GM21529 (cell line): ENCODE data around the gene RDH5.

Experiments
- ATAC-seq: cut with Tn5 transposase; IDR thresholded peaks from one replicate; pipeline ENCODE4 v1.9.1; 2021; ENCODE audit not compliant: unreplicated experiment

The RDH5 gene

DNA sequence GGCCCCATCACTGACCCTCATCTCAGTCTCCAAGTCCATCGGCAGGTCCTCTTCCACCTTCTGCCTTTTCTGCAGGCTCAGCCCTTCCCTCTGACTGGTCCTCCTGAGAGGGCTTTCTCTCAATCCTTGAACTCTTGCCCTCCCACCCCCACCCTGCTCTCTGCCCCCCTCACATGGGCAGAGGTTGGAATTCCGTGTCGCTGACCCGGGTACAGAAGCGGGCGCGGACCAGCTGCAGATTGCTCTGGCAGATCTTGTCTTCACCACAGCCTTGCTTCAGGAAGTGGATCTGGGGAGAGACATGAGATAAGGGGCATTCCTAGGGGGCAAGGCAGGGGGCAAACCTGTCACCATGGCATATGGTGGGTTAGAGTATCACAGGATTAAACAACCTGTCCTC, 24.8 kb upstream of the RDH5 start:
- ATAC-seq = no peak

DNA sequence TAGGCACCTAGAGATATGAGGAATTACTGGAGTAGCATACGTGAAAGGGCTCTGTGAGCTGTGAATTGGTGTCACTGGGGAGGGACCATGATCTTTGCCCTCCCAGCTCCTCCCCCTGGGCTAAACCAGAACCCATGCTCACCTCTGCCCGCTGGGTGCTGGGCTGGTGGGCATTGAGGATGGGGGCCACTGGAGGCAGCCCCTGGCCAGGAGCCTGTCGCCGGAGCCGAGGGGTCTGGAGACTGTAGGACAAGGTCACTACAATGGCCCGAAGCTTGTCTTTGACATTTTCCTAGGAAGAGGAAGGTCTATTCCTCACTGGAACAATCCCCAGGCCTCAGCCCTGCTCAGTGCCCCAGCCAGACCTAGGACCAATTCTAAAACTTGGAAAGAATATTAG, 24.1 kb upstream of the RDH5 start:
- no peak for ATAC-seq

DNA sequence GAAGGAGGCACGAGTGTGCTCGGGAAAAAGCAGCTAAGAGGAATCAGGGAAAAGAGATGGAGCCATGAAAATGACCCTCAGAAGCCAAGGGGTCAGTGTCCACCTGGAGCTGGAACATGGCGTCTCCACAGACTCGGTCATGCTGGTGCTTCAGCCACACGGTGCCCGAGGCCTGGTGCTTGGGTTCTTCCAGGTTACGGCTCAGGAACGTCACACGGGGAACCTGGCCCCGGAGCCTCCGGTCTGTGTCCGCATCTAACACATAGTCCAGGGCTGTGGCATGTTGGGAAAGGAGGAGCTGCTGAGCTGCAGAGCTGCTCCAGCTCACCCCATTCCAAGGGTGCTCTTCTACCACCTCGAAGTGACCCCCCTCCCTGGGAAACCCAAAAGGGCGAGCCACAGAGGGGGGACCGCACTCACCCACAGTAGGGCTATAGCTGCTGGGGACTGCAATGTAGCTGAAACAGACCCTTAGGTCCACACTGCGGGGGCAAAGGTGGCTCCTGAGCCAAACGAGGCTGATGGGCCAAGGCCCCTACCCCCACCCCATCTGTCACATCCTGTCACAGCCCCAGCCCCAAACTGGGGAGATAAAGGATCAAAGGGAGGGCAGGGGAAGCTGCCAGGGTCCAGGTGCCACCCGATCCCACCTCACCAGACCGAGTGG, 23.3 kb upstream of the RDH5 start:
- no peak for ATAC-seq

DNA sequence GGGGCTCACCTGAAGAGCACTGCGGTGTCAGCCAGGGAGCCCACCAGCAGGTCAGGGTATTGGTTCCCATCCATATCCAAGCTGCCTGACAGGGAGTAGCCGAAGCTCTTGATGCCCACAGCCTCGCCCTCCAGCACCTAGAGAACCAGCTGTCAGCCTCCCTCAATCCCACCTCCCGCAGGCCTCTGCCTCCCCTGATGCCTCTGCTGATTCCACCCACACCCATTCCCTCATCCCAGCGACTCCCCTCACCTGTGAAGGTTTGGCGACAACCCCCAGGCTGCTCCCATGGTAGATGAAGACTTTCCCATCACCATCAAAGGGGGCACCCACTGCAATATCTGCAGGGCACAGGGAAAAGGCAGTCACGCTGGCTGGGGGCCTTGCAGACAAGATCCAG, 22.5 kb upstream of the RDH5 start:
- ATAC-seq = no peak

DNA sequence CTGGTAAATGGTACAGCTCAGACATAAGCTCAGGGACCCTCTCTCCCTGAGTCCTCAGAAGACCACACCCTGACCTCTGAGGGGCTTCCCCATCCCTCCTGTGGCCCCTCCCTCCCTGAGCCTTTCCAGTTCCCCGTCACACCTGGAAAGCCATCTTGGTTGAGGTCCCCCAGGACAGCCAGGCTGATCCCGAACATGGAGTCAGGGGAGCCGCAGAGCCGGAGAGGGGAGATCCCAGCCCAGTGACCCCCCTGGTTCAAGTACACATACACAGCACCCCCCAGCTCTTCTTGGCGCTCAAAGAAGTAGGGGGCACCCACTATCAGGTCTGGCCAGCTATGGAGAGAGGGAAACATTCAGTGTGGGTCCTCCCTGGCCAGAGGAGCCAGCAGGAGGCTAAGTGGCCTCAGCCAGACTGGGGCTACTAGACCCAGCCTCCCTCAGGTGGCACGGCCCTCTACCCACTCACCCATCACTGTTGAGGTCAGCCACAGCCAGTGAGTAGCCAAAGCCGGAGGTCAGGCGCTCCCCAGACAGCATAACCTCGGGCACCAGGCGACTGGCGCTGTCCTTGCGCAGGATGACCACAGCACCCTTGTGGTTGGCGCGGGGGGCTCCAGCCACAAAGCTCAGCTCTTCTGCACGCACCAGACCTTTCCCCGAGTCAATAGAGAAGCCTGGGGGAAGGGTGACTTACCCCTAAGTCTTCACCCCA, 21.8 kb upstream of the RDH5 start:
- no peak for ATAC-seq

DNA sequence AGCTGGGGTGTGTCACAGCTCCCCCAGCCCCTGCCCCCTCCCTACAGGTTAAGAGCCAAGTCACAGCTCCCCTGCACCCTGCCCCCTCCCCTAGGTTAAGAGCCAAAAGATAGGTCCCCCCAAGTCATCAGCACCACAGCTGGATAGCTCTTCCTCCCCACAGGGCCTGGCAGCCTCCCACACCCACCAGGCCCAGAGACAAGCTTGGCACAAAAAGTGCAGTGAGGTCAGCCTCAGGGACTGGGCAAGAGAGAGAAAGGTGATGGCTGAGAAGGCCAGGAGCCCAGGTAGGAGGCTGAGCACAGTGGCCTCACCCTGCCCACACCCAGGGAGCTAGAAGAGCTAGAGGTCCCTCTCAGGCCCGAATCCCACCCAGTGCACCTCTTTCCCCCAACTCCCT, 21.2 kb upstream of the RDH5 start:
- ATAC-seq = no peak

DNA sequence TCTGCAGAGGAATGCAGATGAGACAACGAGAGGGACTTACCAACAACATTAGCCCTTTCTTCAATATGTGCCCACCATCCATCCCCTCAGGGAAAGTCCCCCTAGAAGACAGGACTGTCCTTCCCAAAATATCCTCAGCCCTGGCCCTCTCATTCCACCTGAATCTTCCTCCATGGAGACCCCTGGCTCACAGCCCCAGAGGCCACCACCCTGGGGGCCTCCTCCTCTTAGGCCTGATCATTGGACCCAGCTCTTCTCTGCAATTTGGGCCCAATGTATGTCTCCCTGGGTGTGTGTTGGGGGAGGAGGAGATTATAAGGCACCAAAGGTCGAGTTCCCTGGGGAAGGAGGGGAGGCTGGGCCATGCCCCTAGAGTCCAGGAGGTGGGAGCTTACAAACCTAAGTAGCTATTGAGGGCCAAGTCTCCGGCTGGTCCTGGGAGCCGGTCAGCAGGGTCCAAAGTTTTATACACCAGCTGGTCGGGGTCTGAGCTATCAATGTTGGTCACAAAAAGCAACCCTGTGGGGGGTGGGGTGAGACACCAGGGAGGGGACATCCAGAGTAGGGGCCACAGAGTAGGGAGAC, 20.6 kb upstream of the RDH5 start:
- ATAC-seq = no peak

DNA sequence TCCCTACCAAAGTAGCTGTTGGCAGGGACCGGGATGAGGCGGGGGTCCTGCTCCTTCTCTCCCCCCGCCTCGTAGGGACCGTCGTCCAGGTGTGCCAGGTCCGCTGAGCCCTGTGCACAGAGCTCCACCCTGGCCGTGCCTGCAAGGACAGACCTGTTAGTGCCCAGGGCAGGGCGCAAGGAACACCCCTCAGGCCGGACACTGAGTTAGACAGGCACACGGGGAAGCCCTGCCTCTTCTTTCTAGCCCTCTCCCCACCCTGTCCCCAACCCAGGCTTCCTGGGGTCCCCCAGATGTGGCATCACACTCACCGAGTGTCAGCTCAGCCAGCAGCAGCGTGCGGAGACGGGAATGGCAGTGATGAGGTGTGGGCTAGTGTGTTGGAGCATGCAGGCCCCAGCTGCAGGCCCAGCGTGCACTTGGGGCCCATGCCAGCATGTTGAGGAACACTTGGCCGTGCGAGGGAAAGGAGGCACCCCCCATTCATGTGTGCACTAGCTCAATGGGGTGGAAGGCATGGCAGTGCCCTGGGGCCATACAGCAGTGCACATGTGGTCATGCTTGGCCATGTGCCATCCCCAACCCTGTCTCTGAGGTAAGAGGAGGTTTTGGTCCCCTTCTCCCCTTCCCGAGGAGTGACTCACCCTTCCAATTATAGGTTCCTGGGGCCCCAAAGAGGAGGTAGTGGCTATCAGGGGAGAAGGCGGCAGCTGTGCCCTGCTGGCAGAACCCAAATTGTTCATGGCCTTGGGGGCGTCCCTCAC, 19.8 kb upstream of the RDH5 start:
- no peak for ATAC-seq

DNA sequence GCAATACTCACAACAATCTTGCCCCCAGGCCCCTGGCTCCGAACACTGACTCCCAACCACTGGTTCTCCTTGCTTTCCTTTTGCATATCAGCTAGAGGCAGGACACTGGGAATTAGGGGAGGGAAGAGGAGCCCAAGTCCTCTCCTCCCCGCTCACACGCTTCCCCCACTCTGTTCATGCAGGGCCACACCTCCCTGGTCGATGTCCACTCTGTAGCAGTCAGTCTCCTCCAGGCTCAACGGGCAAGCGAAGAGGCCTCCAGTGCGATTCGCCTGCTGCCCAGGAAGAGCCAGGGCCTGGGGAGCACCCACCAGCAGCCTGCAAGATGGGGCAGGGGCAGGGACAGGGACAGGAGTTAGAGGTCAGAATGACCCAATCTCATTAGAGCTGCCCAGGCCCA, 17.3 kb upstream of the RDH5 start:
- ATAC-seq = no peak

DNA sequence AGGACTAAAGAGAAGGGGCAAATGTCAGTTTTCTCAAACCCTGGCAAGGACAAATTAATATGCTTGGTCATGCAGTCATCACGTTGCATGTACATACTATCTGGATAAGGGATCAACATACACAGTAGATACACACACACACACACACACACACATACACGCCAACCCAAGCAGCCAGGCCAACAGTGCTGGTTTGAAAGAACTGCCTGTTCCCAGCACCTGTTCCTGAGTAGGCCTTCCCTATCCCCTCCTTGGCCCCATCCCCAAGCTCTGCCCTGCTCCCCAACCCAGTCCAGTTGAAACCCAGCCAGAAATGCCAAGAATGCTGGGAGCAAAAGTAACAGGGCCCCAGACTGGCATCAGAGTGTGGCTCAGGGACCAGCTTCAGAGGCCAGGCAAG, 16.9 kb upstream of the RDH5 start:
- ATAC-seq = no peak

DNA sequence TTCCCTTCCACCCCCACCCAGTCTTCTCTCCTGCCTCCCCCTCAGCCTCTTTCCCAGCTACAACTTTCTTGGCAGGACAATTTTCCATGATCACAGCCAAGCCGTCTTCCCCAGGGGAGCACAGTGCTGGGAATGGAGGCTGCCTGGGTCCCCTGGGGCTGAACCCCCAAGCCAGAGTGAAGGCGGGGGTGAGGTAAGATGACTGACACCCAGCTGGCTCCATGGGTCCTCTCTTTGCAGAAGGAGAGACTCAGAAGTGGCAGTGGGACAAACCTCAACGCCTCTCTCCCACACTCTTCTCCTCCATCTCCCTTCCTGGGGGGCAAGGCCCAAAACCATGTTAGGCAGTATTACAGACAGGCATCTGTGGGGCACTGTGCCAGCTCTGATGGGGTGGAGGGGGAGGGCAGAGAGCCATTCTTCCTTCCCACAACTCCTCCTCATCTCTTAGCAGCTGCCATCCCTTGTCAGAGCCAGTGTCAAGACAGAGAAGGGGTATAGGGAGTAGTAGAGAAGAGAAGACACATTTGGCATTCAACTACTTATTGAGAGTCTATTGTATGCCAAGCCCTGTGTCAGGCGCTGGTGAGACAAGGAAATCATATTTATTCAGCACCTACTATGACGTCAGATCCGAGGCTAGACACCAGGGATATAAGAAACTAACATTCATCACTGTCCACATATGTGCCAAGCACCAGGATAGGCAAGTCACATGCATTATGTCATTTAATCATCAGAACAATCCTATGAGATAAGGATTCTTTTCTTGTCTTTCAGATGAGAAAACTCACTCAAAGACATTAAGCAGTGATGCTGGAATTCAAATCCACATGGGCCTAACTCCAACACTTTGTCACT, 16.1 kb upstream of the RDH5 start:
- no peak for ATAC-seq

DNA sequence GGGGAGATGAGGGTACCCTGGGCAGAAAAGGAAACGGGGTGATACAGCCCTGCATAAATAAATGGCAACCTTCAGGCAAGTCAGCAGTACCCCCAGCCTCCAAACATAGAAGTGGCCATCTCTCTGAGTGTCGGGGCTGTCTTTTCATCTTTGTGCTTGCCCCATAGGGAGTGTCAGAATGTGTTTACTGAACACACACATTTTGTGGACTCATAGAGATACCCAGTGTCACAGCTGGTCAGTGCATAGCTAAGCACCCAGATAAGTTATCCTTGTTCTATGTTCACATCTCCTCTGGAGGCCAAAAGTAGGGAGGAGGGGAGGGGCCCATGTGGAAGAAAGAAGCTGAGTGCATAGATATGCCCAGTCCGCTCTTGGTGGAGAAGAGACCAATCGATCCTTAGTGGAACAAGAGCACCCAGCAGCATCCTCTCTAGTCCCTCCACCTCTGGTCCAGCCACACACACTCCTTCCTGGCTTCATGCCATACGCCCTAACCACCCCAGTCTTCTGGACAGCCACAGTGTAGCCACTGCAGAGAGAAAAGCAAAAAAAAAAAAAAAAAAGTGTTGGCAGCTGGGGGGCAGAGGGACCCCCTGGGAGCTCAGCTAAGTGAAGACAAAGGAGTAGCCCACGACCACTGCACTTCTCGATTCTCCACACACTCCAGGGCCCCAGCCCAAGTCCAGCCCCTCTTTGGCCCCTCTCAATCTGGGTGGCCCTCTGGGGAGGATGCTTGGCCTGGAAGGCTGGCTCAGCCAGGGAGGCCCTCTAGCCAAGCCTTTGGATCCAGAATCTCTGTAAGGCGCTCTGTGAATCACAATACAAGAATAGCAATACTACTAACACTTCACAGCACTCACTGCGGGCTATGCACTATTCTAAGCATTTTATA, 15.1 kb upstream of the RDH5 start:
- ATAC-seq = no peak

DNA sequence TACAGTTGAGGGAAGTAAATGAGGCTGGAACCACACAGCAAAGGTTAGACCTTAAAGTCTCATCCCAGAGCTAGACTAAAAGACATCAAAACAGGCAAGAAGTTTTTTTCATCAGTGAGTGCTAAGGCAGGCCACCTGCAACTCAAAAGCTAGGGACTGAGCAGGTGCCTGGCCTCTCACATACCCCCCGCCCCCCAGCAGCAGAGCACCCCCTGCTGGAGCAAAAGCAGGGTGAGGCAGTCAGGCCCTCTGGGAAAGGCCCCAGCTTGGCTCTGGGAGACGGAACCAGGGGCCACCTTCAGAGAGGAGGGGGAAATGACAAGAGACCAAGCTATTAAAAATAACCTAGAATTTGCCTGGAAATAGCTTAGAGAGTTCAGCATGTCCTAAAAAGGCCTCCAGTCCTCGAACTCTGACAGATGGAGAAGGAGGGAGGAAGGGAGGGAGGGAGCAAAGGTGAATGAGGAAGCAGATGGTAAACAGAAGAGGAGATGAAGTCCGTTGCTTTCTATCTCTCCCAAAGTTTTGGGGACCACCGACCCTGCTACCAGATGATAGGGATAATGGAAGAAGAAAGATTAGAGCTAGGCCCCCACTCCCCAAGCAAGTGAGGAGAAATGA, 14.3 kb upstream of the RDH5 start:
- ATAC-seq = no peak

DNA sequence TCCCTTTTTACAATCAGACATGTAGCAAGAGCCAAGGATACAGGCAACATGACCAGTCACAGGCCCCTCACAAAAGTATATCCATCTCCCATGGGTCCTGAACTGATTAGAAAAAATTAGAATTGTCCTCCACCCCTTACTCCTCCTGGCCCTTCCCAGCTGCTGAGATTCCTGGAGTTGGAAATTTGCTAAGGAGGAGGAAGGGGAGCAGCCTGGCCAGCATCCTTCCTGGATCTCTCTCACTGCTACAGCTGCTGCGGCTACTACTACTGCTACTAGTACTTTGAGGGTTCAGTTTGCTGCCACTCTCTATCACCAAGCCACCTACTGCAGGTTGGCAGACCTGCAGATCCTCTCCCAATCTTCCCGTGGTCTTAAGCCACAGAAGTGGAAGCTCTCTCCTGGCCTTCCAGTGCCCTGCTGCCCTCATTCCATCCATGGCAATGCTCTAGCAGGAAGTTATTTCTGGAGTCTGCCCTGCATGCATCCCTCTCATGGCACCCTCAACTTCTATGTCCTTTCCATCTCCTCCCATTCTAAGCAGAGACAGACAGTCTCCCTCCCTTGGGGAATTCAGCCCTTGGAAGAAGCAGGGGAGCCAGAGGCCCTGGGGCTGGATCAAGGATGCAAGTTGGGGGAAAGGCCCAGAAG, 13.5 kb upstream of the RDH5 start:
- ATAC-seq = no peak

DNA sequence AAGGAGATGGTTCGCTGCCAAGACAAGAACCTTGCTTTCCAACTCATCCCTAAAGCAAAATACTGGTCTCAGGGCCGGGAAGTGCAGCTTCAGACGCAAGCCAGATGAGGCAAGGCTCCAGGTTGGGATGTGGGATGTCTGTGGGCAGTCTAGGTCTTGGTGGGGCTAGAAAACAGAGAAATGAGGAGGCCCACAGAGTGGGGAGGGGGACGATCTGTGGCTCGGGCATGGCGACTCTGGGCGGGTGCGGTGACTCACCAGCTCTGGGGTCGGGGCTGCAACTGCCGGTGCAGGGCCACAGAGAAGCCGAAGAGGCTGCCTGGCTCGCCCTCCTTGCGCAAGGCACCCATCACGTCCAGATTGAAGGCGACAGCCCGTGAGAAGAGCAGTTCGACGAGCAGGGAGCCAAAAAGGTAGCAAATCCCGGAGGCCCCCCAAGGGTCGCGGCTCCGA, 12.9 kb upstream of the RDH5 start:
- no peak for ATAC-seq

DNA sequence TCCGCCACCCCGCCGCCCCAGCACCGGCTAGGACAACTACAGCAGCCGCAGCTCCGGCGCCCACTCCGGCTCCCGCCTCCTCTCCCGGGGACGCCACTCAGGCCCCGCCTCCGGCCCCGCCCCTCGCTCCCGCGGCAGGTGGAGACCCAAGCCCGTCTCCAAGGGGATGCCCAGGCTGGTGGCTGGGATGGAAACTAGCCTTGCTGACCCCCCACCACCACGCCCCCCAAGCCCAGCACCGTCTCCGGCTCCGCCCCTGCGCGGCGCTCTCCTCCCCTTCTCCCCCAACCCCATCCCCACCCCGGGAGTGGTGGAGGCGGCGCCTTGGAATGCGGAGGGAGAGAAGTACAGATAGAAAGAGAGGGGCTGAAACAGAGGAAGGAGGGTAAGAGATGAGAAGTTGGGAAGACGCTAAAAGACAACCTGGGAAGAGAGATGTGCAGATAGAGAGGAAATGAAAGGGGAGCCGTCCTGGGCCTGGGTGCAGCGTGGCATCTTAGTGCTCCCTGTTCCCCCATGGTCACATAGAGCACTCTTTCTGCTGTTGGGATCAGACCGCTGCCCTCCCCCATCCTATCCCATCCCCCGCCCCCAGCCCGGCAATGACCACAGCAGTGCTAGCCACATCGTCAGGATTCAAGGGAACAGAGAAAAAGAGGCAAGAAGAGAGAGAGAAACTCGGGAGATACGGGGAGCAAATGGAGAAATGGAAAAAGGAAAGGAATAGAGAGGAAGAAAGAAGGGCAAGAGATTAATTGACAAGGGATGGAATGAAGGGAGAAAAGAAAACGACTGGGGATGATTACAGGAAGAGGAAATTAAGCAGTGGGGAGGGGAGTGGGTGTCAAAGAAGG, 12.1 kb upstream of the RDH5 start, which contains the start of gene ITGA7:
ITGA7 (minus strand) TSS at position 64 of the 854 bp plus-strand sequence. CDS start 222 bp downstream, outside the sequence.
- peak; percentile 67 for ATAC-seq

DNA sequence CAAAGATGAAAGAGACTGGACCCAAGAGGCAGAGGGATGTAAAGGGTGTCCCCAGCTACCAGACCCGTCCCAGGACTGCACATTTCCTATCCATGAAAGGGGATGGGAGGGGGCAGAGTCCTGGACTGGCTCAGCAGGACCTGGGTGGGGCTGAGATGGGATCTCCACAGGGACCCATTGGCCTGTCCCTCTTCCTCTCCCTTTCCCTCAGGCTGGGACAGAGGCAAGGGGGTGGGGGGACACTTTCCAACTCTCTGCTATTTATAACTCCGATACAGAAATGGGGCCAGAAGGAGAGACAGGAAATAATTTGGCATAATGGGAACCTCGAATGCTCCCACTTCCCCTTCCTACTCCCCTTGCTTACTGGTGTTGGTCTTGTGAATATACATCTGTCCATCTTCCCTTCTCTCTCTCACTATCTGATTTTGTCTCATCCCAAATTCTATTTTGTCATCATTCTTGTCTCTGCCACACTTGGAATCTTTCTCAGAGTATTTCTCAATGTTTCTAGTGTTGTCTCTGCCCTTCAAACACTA, 11.4 kb upstream of the RDH5 start:
- ATAC-seq = no peak
